SK-N-SH (cell line): ENCODE measurements around the gene GSE1.

Experiments used
- SIN3A ChIP-seq: IDR thresholded peaks from 2 replicates; pipeline ENCODE4 v1.6.1; 2012; ENCODE audit warnings: low read depth, mild to moderate bottlenecking, low read length, moderate library complexity, borderline replicate concordance
- TF ChIP-seq, protein P1 (sequence below): IDR thresholded peaks from 2 replicates; pipeline ENCODE4 v1.4.0; 2012; ENCODE audit warnings: low read depth, borderline replicate concordance

DNA sequence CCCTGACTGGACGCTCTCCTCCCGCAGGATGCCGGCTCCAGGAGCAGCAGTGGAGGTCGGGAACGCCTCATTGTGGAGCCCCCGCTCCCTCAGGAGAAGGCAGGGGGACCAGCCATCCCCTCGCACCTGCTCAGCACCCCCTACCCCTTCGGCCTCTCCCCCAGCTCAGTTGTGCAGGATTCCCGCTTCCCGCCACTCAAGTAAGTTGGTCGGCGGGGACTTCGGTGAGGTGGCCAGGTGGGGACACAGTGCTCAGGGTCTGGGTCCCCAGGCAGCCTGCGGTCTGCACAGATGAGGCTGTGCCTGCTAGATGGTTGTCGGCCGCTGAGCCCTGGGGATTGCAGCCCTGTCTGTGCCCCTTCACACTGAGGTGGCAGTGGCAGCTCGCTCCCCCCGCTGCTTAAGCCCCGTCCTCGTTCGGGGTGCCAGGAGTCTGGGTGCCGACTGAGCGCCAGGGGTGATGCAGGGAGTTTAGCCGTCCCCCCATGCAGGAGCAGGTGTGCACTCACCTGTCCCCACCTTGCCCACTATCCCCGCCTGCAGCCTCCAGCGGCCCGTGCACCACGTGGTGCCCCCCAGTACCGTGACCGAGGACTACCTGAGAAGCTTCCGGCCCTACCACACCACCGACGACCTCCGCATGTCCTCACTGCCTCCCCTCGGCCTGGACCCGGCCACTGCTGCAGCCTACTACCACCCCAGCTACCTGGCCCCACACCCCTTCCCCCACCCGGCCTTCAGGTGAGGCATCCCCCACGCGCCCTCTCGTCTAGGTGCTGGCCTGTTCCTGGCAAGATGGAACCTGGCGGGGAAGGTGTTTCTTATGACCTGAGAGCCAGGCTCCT, 41.4 kb downstream of the GSE1 start:
- TF ChIP-seq, protein P1, sequence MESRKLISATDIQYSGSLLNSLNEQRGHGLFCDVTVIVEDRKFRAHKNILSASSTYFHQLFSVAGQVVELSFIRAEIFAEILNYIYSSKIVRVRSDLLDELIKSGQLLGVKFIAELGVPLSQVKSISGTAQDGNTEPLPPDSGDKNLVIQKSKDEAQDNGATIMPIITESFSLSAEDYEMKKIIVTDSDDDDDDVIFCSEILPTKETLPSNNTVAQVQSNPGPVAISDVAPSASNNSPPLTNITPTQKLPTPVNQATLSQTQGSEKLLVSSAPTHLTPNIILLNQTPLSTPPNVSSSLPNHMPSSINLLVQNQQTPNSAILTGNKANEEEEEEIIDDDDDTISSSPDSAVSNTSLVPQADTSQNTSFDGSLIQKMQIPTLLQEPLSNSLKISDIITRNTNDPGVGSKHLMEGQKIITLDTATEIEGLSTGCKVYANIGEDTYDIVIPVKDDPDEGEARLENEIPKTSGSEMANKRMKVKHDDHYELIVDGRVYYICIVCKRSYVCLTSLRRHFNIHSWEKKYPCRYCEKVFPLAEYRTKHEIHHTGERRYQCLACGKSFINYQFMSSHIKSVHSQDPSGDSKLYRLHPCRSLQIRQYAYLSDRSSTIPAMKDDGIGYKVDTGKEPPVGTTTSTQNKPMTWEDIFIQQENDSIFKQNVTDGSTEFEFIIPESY, result no peak
- TF ChIP-seq SIN3A, result no peak
